Ishikawa (cell line): Measurements from ENCODE around the gene TREH.

Experiments
- CEBPB ChIP-seq: IDR thresholded peaks from 2 replicates; pipeline ENCODE4 v1.6.1; 2012
- EP300 ChIP-seq: IDR thresholded peaks from 2 replicates; pipeline ENCODE4 v1.6.1; 2012; ENCODE audit warnings: borderline replicate concordance
- TEAD4 ChIP-seq: IDR thresholded peaks from 2 replicates; pipeline ENCODE4 v1.6.1; 2012
- TF ChIP-seq, protein P1 (sequence below): IDR thresholded peaks from 2 replicates; pipeline ENCODE4 v1.6.1; 2012

DNA sequence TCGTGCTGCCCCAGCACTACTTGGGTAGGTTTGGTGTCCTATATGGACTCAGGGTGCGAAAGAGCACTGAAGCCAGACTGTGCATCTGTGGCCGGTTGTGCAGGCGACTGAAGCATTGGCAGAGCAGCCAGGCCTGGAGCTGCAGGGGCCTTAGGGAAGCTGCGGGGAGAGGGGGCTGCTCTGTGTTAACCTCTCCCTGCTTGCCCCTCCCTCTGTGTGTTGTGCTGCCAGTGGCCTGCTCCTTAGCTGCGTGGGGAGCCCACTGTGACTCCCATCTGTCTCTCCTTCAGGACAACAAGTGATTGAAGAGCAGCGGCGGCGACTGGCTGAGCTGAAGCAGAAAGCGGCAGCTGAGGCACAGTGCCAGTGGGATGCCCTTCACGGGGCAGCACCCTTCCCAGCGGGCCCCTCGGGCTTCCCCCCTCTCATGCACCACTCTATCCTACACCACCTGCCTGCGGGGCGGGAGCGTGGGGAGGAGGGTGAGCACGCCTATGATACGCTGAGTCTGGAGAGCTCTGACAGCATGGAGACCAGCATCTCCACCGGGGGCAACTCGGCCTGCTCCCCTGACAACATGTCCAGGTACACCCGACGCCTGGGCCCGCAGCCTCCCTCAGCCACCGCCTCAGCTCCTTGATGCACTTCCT, 34.3 kb downstream of the TREH start:
- TF ChIP-seq CEBPB (no peak), EP300 (no peak), TEAD4 (no peak)
- TF ChIP-seq, protein P1, sequence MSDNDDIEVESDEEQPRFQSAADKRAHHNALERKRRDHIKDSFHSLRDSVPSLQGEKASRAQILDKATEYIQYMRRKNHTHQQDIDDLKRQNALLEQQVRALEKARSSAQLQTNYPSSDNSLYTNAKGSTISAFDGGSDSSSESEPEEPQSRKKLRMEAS = no peak
